Posterior cingulate gyrus (tissue), 11 donors: ENCODE data around the gene MAP3K14.
A peak's percentile ranks its signal among the peaks of the same experiment; 100 is the strongest.

Experiments
- DNase-seq, 10 donors: peaks; one replicate each; pipeline versions ENCODE4 v3.0.0 to v3.0.0-alpha.2; 2020 to 2021; ENCODE audit warnings: mixed read lengths in 3 of 10
- intact Hi-C: fragments of 100-400 bp; cut with DNase I; formaldehyde crosslinking; loops from one replicate; pipeline ENCODE4 v1.15.1; 2023

MAP3K14 gene

GRCh38 chr17:45318561-45319230 is 1.9 kb upstream of the MAP3K14 start:
- DNase-seq = peak in 2 of 10 donors; percentile 52 to 57
- intact Hi-C loops = loop anchor here (5.0 to 10.0 kb wide), 2 partner anchors 66 to 171 kb away; partner anchors contain the start of gene HEXIM1

- DNase-seq = peak; percentile 98 to 100 (median 99)
- intact Hi-C loops = loop anchor here (1.0 to 10.0 kb wide), 3 partner anchors 40 to 170 kb away; partner anchors contain the start of gene HEXIM1
Measured at GRCh38 chr17:45317111-45317928, 500 bp upstream of the MAP3K14 start.

- intact Hi-C loops = loop anchor here (5.0 to 10.0 kb wide), 2 partner anchors 69 to 169 kb away; partner anchors contain the start of gene HEXIM1
- DNase-seq = peak in 2 of 10 donors; percentile 47 to 72
Measured at GRCh38 chr17:45315648-45316433, 979 bp downstream of the MAP3K14 start.

GRCh38 chr17:45314741-45315647 is 1.8 kb downstream of the MAP3K14 start:
- peak in 1 of 10 donors; percentile 6 for DNase-seq
- intact Hi-C loops = loop anchor here (5.0 to 10.0 kb wide), 2 partner anchors 70 to 168 kb away; partner anchors contain the start of gene HEXIM1

GRCh38 chr17:45313996-45314740 is 2.7 kb downstream of the MAP3K14 start:
- intact Hi-C loops = loop anchor here (10.0 kb wide), 1 partner anchor 71 kb away; no protein-coding TSS in a partner anchor
- DNase-seq = peak in 1 of 10 donors; percentile 48

GRCh38 chr17:45313421-45313771 is 3.4 kb downstream of the MAP3K14 start:
- peak in 2 of 10 donors; percentile 32 to 42 for DNase-seq
- intact Hi-C loops = loop anchor here (10.0 kb wide), 1 partner anchor 71 kb away; no protein-coding TSS in a partner anchor

- intact Hi-C loops = loop anchor here (10.0 kb wide), 1 partner anchor 72 kb away; no protein-coding TSS in a partner anchor
- peak in 1 of 10 donors; percentile 43 for DNase-seq
Measured at GRCh38 chr17:45312477-45313420, 4.1 kb downstream of the MAP3K14 start.

- peak in 2 of 10 donors; percentile 52 to 76 for DNase-seq
- intact Hi-C loops = loop anchor here (10.0 kb wide), 1 partner anchor 73 kb away; no protein-coding TSS in a partner anchor
Measured at GRCh38 chr17:45311760-45312476, 4.9 kb downstream of the MAP3K14 start.

- intact Hi-C loops = loop anchor here (10.0 kb wide), 1 partner anchor 73 kb away; no protein-coding TSS in a partner anchor
- peak in 1 of 10 donors; percentile 12 for DNase-seq
Measured at GRCh38 chr17:45311401-45311759, 5.4 kb downstream of the MAP3K14 start.

GRCh38 chr17:45310380-45311324 is 6.2 kb downstream of the MAP3K14 start:
- DNase-seq = peak in 1 of 10 donors; percentile 48
- intact Hi-C loops = loop anchor here (10.0 kb wide), 1 partner anchor 74 kb away; no protein-coding TSS in a partner anchor

- peak in 1 of 10 donors; percentile 42 for DNase-seq
- intact Hi-C loops = no loop called here
Measured at GRCh38 chr17:45309400-45309799, 7.4 kb downstream of the MAP3K14 start.

GRCh38 chr17:45308840-45309239 is 8.0 kb downstream of the MAP3K14 start:
- intact Hi-C loops = no loop called here
- DNase-seq = peak in 1 of 10 donors; percentile 33

- DNase-seq = peak in 1 of 10 donors; percentile 58
- intact Hi-C loops = no loop called here
Measured at GRCh38 chr17:45308016-45308365, 8.8 kb downstream of the MAP3K14 start.

GRCh38 chr17:45307290-45308015 is 9.4 kb downstream of the MAP3K14 start:
- intact Hi-C loops = no loop called here
- DNase-seq = peak in 1 of 10 donors; percentile 77

- intact Hi-C loops = no loop called here
- DNase-seq = peak in 1 of 10 donors; percentile 43
Measured at GRCh38 chr17:45306623-45307022, 10.2 kb downstream of the MAP3K14 start.
